GM20431 (cell line): ENCODE results near the gene VWA1.
"Not testable (repeated sequence)": the region's sequence is repeated elsewhere in the genome, so short reads cannot be mapped to it uniquely, and the experiment has no call there.

ENCODE experiments used
- in situ Hi-C: fragments of 300-500 bp; cut with MseI, MboI; formaldehyde crosslinking; loops from one replicate; pipeline ENCODE4 v1.15.0; 2020; ENCODE audit warnings: low sequenced_read_pairs; ENCODE audit not compliant: unreplicated experiment

The VWA1 gene

GRCh38 chr1:1479547-1480487 is 44.3 kb downstream of the VWA1 start:
- in situ Hi-C loops = no loop called here

DNA sequence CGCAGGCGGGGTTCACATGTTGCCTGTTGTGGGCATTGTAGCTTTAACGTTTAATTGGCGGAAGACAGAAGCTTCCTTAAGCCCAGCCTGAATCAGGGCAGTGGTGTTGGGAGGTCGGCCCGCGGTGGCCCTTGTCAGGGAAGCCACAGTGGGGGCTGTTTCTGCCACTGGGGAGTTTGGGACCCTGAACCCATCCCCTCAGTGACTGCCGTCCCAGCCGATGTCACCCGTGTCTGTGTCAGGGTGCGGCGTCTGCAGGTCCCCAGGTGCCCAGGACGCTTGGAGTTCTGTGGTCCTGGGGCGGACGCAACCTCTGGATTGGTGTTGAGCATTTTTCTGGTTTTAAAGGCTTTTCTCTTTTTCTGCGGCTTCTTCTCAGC is 45.0 kb downstream of the VWA1 start:
- in situ Hi-C loops = not testable (repeated sequence)

- in situ Hi-C loops = not testable (repeated sequence)
Observed at GRCh38 chr1:1481811-1482210, 46.3 kb downstream of the VWA1 start.

DNA sequence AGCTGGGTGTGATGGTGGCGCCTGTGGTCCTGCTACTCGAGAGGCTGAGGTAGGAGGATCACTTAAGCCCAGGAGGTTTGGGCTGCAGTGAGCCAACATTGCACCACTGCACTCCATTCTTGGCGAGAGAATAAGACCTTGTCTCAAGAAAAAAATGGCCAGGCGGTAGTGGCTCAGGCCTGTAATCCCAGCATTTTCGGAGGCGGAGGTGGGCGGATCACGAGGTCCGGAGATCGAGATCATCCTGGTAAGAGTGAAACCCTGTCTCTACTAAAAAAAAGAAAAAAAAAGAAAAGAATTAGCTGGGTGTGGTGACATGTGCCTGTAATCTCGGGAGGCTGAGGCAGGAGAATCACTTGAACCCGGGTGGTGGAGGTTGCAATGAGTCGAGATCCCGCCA is 47.4 kb downstream of the VWA1 start:
- in situ Hi-C loops = no loop called here

DNA sequence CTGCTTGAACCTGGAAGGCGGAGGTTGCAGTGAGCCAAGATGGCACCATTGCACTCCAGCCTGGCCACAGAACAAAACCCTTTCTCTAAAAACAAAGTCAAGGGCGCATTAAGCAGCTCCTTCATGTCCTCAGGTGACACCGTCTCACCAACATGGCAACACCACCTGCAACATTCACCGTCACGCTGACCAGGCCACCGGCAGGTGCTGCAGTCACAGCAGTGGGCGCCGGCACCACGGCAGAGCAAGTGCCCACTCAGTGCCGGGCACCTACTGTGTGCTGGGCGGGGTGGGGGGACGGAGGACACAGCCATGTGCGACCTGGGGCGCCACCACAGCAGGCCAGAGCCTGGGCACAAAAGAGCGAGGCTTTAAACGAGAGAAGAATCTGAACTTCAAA is 48.2 kb downstream of the VWA1 start:
- in situ Hi-C loops = no loop called here

DNA sequence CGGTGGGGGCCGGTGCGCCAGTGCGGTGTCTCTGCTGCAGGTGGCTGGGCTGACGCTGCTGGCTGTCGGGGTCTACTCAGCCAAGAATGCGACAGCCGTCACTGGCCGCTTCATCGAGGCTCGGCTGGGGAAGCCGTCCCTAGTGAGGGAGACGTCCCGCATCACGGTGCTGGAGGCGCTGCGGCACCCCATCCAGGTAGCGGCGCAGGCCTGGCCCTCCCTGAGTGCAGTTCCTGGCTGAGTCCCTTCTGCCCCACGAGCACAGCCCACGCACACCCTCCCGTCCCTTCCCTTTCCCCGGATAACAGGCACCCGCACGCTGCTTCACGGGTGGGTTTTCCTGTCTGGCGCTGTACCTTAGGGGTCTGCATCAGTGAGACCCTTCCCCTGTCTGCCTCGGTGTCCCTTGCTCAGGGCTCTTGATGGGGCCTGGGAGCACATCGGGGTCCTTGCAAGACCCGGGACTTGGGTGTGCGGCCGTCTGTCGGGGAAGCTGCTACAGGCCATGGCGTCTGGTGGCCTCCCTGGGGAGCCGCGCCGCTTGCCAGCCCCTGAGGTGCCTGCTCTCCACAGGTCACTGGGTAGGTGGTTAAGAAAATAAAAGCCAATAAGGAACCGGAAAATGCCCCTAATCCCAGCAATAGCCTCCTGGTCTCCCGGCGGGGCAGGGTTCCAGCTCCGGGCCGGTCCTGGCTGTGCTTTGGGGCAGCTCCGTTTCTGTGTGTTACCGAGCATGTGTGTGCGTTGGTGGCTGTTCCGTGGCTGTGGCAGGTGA is 49.7 kb downstream of the VWA1 start:
- in situ Hi-C loops = not testable (repeated sequence)

- in situ Hi-C loops = not testable (repeated sequence)
Observed at GRCh38 chr1:1485755-1486317, 50.3 kb downstream of the VWA1 start.

GRCh38 chr1:1487701-1488100 is 52.2 kb downstream of the VWA1 start:
- in situ Hi-C loops = no loop called here

DNA sequence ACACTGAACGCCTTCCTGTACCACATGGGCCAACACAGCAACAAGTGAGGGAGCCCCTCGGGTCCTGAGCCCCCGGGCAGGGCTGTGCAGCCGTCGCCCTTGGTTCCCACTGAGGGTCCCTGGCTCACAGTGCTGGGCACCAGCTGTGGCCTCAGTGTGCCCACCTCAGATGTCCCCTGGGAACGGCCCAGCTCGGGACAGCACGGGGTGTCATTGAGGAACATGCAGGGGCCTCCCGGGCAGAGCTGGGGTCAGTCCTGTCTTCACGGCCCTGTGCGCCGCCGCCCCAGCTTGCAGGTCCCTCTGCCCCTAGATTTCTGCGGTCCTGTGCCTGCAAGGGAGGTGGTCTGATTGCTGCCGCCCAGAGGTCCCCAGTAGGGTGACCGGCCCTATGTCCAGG is 53.7 kb downstream of the VWA1 start:
- in situ Hi-C loops = no loop called here

DNA sequence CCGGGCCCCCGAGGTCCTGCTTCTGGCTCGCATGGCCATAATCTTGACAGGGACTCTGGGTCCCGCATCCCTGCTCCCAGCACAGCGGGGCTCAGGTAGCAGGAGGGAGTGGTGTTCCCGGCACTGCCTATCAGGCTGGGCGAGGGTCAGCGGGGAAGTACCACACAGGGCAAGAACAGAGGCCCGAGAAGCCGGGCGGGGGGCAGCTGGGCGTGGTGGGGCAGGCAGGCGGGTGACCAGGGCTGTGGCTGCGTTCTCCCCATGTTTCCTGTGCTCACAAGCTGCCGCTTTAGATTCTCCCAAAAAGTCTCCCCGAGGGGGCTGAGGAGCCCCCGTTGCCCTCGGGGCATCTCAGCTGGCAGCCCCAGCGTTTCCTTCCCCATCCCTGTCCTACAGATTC is 54.4 kb downstream of the VWA1 start:
- in situ Hi-C loops = no loop called here

DNA sequence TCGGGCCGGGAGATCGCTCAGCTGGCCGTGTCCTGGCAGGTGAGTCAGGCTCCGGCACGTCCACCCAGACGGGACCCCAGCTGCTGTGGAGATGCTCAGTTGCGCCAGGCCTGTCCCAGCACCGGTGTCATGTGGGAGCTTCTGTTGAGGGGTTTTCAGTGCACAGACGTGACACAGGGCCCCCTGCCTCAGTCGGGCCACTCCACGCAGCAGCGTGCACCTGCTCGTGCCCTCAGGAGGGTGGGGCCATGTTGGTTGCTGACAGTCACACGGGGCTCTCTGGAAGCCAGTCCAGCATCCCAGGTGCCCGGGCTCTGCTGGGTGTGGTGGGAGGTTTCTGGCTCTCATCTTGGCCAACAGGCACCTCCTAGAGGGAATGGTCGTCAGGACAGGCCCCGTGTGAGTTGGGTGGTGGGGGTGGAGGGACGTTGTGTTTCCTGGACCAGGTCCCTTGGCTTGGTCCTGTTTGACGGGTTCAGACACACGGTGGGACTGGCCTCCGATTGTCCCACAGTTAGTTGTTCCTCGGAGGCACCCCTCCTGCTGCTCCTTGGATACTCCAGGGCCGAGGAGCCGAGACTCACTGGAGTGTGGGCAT is 55.2 kb downstream of the VWA1 start:
- in situ Hi-C loops = no loop called here

- in situ Hi-C loops = no loop called here
Observed at GRCh38 chr1:1491601-1492000, 56.1 kb downstream of the VWA1 start.
